K562 (cell line): Measurements from ENCODE around the gene ZBTB42. TPM values are rescaled to one million over a fixed set of nuclear protein-coding genes. Genes with fewer than 3 reads are reported as not detected.

Source experiments
- ATAC-seq: fragments of 200-7000 bp; cut with Tn5 transposase; 3 replicates; pipeline ENCODE4 v1.9.1; 2020; ENCODE audit warnings: moderate library complexity
- BruUV-seq: library from RNA; stranded (reverse); fragments of 400-500 nt; replicated peaks from 2 replicates; lab custom pipeline; 2021; lab: Mats Ljungman, UMichigan
- CTCF ChIA-PET: fragments of 300-600 bp; formaldehyde crosslinking; extraction: SDS; loops from one replicate; lab custom pipeline; 2021; ENCODE audit warnings: low intra/inter-chr PET ratio; lab: Yijun Ruan, JAX
- POLR2A ChIA-PET: fragments of 300-600, 350-650 bp; sonication (Branson Sonifier 250); formaldehyde crosslinking; extraction: SDS; loops from one replicate; lab custom pipeline; 2021; ENCODE audit warnings: antibody characterized with exemption, inconsistent platforms; lab: Yijun Ruan, JAX
- DNase-seq, 4 experiments: peaks; one replicate each; pipeline versions ENCODE4 v3.0.0 to v3.0.0-alpha.2; 2011 to 2018; ENCODE audit warnings: low spot score in 3 of 4, mixed read lengths in 3 of 4; ENCODE audit errors: extremely low read depth in 1 of 4
- FAIRE-seq: peaks from 2 replicates; lab custom pipeline; 2011; peaks lifted over from hg19 to GRCh38; lab: Jason Lieb, UNC
- H2AFZ ChIP-seq: 2 replicates; pipeline ENCODE4 v1.6.0; 2011; ENCODE audit warnings: low read depth, low read length, control low read depth, inconsistent platforms
- H3K27ac ChIP-seq: fragments of 200-600 bp; 3 replicates; pipeline ENCODE4 v1.8.0; 2011; ENCODE audit warnings: low read depth, mild to moderate bottlenecking, control low read depth, inconsistent platforms, low read length, moderate library complexity, mixed read lengths; ENCODE audit errors: extremely low read depth
- H3K27me3 ChIP-seq, 2 experiments: fragments of 300-600 bp in 1 of 2; 2 replicates in 1 of 2; 3 replicates in 1 of 2; pipeline versions ENCODE4 v1.6.0 to v1.8.0; 2011; ENCODE audit warnings: inconsistent platforms in 2 of 2, low read length in 2 of 2, mild to moderate bottlenecking in 1 of 2, mixed read lengths in 1 of 2, moderate library complexity in 1 of 2; ENCODE audit not compliant: control insufficient read depth in 2 of 2, insufficient read depth in 2 of 2
- H3K36me3 ChIP-seq: fragments of 300-600 bp; 3 replicates; pipeline ENCODE4 v1.8.0; 2011; ENCODE audit warnings: mild to moderate bottlenecking, low read length, inconsistent platforms; ENCODE audit not compliant: control insufficient read depth, insufficient read depth
- H3K4me1 ChIP-seq, 2 experiments: fragments of 200-600 bp in 1 of 2; replicated peaks in 1 of 2; 2 replicates in 1 of 2; 3 replicates in 1 of 2; pipeline versions ENCODE4 v1.5.1 to v1.8.0; 2011; ENCODE audit warnings: inconsistent platforms in 2 of 2, low read length in 2 of 2, mild to moderate bottlenecking in 1 of 2, mixed read lengths in 1 of 2, moderate library complexity in 1 of 2; ENCODE audit not compliant: control insufficient read depth in 2 of 2, insufficient read depth in 2 of 2
- H3K4me2 ChIP-seq: 2 replicates; pipeline ENCODE4 v1.6.1; 2011; ENCODE audit warnings: low read length, control low read depth, inconsistent platforms, mixed read lengths; ENCODE audit not compliant: insufficient read depth
- H3K4me3 ChIP-seq: fragments of 200-600 bp; sonication (generic), shearing (Covaris generic); 2 replicates; pipeline ENCODE4 v1.5.1; 2016; ENCODE audit warnings: control low read depth, inconsistent platforms
- H3K79me2 ChIP-seq: fragments of 200-600 bp; 3 replicates; pipeline ENCODE4 v1.8.0; 2011; ENCODE audit warnings: low read length, inconsistent platforms; ENCODE audit not compliant: control insufficient read depth, insufficient read depth
- H3K9ac ChIP-seq, 2 experiments: 2 replicates each; pipeline versions ENCODE4 v1.6.0 to v1.6.1; 2011; ENCODE audit warnings: low read depth in 2 of 2, low read length in 2 of 2, control low read depth in 1 of 2, inconsistent platforms in 1 of 2, mild to moderate bottlenecking in 1 of 2, mixed read lengths in 1 of 2; ENCODE audit not compliant: insufficient read depth in 1 of 2
- H3K9me1 ChIP-seq: one replicate; pipeline ENCODE4 v1.6.0; 2011; ENCODE audit warnings: inconsistent platforms, mild to moderate bottlenecking, low read length, moderate library complexity; ENCODE audit not compliant: control insufficient read depth, insufficient read depth
- H3K9me3 ChIP-seq: replicated peaks from 2 replicates; pipeline ENCODE4 v1.5.1; 2011; ENCODE audit warnings: low read depth, low read length, inconsistent platforms; ENCODE audit not compliant: control insufficient read depth, insufficient read depth
- H4K20me1 ChIP-seq: replicated peaks from 2 replicates; pipeline ENCODE4 v1.6.1; 2011; ENCODE audit warnings: low read length, inconsistent platforms, mixed read lengths; ENCODE audit not compliant: control insufficient read depth, insufficient read depth
- ARID1B ChIP-seq: fragments of 450-650 bp; IDR thresholded peaks from 2 replicates; pipeline ENCODE4 v1.6.1; 2016; ENCODE audit warnings: antibody characterized with exemption, mild to moderate bottlenecking, inconsistent platforms
- GTF2E2 ChIP-seq: fragments of 200-800 bp; sonication (Bioruptor generic); IDR thresholded peaks from 2 replicates; pipeline ENCODE4 v1.6.1; 2016; ENCODE audit warnings: missing genetic modification characterization, missing compliant biosample characterization
- HSF4 ChIP-seq: fragments of 250-450 bp; sonication (Bioruptor Pico); IDR thresholded peaks from 2 replicates; pipeline ENCODE4 v2.1.2; 2022; ENCODE audit warnings: mild to moderate bottlenecking, moderate library complexity, borderline replicate concordance
- IFI16 ChIP-seq: fragments of 250-450 bp; sonication (Bioruptor Pico); IDR thresholded peaks from 2 replicates; pipeline ENCODE4 v2.1.2; 2022; ENCODE audit warnings: mild to moderate bottlenecking, inconsistent platforms
- KHSRP ChIP-seq: fragments of 450-650 bp; IDR thresholded peaks from 2 replicates; pipeline ENCODE4 v1.6.1; 2017
- KLF13 ChIP-seq: fragments of 450-650 bp; IDR thresholded peaks from 2 replicates; pipeline ENCODE4 v1.6.1; 2016; ENCODE audit warnings: missing genetic modification characterization, low read depth, mild to moderate bottlenecking, missing compliant biosample characterization, moderate library complexity, borderline replicate concordance
- NBN ChIP-seq: fragments of 450-650 bp; IDR thresholded peaks from 2 replicates; pipeline ENCODE4 v1.6.1; 2016; ENCODE audit warnings: low read depth, mild to moderate bottlenecking
- NCOA4 ChIP-seq: fragments of 450-650 bp; IDR thresholded peaks from 2 replicates; pipeline ENCODE4 v1.6.1; 2018; ENCODE audit warnings: mild to moderate bottlenecking; ENCODE audit not compliant: partially characterized antibody
- NONO ChIP-seq, 2 experiments: fragments of 200-400 bp in 1 of 2; fragments of 450-650 bp in 1 of 2; formaldehyde crosslinking in 1 of 2; IDR thresholded peaks; 2 replicates each; pipeline ENCODE4 v1.6.1; 2017; ENCODE audit warnings: low read depth in 2 of 2, mild to moderate bottlenecking in 2 of 2, moderate library complexity in 2 of 2, low read length in 1 of 2
- PCBP2 ChIP-seq: fragments of 200-400 bp; formaldehyde crosslinking; IDR thresholded peaks from 2 replicates; pipeline ENCODE4 v1.6.1; 2018; ENCODE audit warnings: low read length, low read depth, mild to moderate bottlenecking, moderate library complexity; ENCODE audit not compliant: poor library complexity, severe bottlenecking
- SMAD3 ChIP-seq: fragments of 450-650 bp; formaldehyde crosslinking; conservative IDR thresholded peaks from 2 replicates; pipeline ENCODE4 v1.4.0; 2020; ENCODE audit warnings: mild to moderate bottlenecking
- ZFP36 ChIP-seq: fragments of 150-350 bp; IDR thresholded peaks from 2 replicates; pipeline ENCODE4 v1.6.1; 2018; ENCODE audit warnings: low read length, low read depth; ENCODE audit not compliant: partially characterized antibody
- ZFPM2 ChIP-seq: fragments of 250-450 bp; sonication (Bioruptor Pico); IDR thresholded peaks from 2 replicates; pipeline ENCODE4 v1.5.1; 2022; ENCODE audit warnings: mild to moderate bottlenecking
- ZKSCAN1 ChIP-seq: fragments of 150-350 bp; IDR thresholded peaks from 2 replicates; pipeline ENCODE4 v1.6.1; 2016; ENCODE audit warnings: low read depth, low read length
- ZNF354B ChIP-seq: fragments of 250-450 bp; sonication (Bioruptor Pico); IDR thresholded peaks from 2 replicates; pipeline ENCODE4 v1.4.0; 2020
- ZNF707 ChIP-seq: fragments of 250-450 bp; sonication (Bioruptor Pico); conservative IDR thresholded peaks from 2 replicates; pipeline ENCODE4 v1.8.0; 2022; ENCODE audit warnings: inconsistent platforms, mild to moderate bottlenecking, moderate library complexity
- WGBS: fragments of 100-300 bp; shearing (Covaris generic); methylation state at CpG from one replicate; pipeline ENCODE4 v1.1.6; 2016; ENCODE audit warnings: low coverage, mixed read lengths; ENCODE audit not compliant: insufficient coverage; ENCODE audit errors: missing lambda C conversion rate; 5-methylcytosine and 5-hydroxymethylcytosine counted together
- in situ Hi-C: fragments of 300-500 bp; cut with MboI; formaldehyde crosslinking; loops from 4 replicates; pipeline ENCODE4 v1.15.0; 2018; ENCODE audit warnings: inconsistent platforms, mixed read lengths
- intact Hi-C: fragments of 100-400 bp; cut with micrococcal nuclease; formaldehyde crosslinking; loops from 2 replicates; pipeline ENCODE4 v1.14.2; 2022
- polyA plus RNA-seq, 8 experiments: library from polyadenylated mRNA; depleted of rRNA in 4 of 8; stranded (reverse) in 5 of 8; unstranded in 3 of 8; fragments of >200 nt; fragmentation: Nextera tagmentation in 2 of 8; fragmentation: Illumina TruSeq in 1 of 8; extraction: Ambion mirVana in 2 of 8; extraction: Trizol in 1 of 8; gene quantifications; 2 replicates each; pipeline versions ENCODE4 v1.2.1 to v1.2.3, GENCODE V29; 2011 to 2014; ENCODE audit warnings: inconsistent platforms in 1 of 8, missing spikeins in 1 of 8
- total RNA-seq, 7 experiments: library from RNA; depleted of rRNA in 6 of 7; stranded (reverse); fragments of >200 nt in 6 of 7; fragmentation: Illumina TruSeq in 2 of 7; extraction: Trizol in 2 of 7; gene quantifications; 2 replicates each; pipeline versions ENCODE4 v1.2.1 to v1.2.3, GENCODE V29; 2011 to 2021; ENCODE audit warnings: low replicate concordance in 1 of 7
- TF ChIP-seq, protein P1 (sequence below), 2 experiments: fragments of 450-650 bp in 1 of 2; sonication (generic) in 1 of 2; formaldehyde crosslinking; conservative IDR thresholded peaks; 2 replicates each; pipeline versions ENCODE4 v1.4.0 to v1.8.1; 2020 to 2022; ENCODE audit warnings: mild to moderate bottlenecking in 1 of 2, missing genetic modification reagents in 1 of 2
- TF ChIP-seq, protein P2 (sequence below): fragments of 250-450 bp; sonication (Bioruptor Pico); IDR thresholded peaks from 2 replicates; pipeline ENCODE4 v1.4.0; 2020
- TF ChIP-seq, protein P3 (sequence below): fragments of 250-450 bp; sonication (Bioruptor Pico); IDR thresholded peaks from 2 replicates; pipeline ENCODE4 v1.8.0; 2021; ENCODE audit warnings: mild to moderate bottlenecking, moderate library complexity

ZBTB42 gene
- total and polyA plus RNA-seq, 9 of the 15 experiments (the other 6 are each of a cell fraction or from before 2014, with no cell fraction given): 0.03 to 8.5 (median 2.4) TPM

DNA sequence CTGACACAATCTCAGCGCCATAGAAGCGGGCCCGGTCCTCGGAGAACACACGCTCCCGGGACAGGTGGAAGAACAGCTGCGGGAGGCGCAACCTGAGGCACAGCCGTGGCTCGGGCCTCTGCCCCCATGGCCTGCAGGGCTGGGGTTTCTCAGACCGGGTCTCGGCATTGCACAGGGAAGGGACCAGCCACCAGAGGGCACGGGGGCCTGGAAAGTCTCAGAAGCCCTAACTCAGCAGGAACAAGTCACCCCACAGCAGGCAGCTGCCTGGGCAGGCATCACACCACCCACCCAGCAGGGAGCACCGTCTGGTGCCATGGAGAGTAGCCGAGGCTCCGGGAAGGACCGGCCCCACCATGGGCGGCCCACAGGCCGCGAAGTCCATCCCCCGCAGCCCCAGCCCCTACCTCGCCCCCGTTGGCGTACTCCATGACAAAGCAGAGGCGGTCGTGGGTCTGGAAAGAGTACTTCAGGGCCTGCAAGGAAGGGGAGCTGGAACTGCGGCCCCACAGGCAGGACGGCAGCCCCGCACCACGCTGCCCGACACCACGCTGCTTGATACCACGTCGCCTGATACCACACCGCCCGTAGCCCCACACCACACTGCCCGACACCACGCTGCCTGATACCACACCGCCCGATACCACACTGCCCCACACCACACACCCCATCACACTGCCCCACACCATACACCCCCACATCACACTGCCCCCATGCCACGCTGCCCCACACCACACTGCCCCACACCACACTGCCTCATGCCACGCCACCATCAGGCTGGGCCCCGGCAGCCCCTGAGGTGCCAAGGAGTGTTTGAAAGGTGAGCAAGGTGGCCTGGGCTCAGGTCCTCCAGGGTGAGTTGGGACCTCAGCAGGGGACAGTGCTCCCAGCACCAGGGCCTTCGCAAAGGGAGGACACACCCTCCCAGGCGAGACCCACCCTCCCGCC, 27.1 kb upstream of the ZBTB42 start:
- Histone ChIP-seq H3K27ac (no peak overlapping the region), H3K79me2 (no peaks in the 10 kb centered on the region), H3K4me3 (no peak overlapping the region), H3K9ac (no peak overlapping the region), H3K27me3 (no peaks in the 10 kb centered on the region), H3K4me1 (peaks cover 4 to 57% of the 10 kb centered on the region in 2 experiments; a peak in 4 of 5 replicates), H3K4me2 (no peak overlapping the region), H3K9me1 (no peaks in the 10 kb centered on the region), H3K36me3 (peaks cover 72% of the 10 kb centered on the region; the same call in 1 of the 3 replicates), H3K9me3 (peaks cover 6% of the 10 kb centered on the region; the same call in 1 of the 2 replicates), H2AFZ (no peak overlapping the region), H4K20me1 (no peaks in the 10 kb centered on the region)
- in situ Hi-C loops: no loop called here
- intact Hi-C loops: no loop called here
- 97% methylated on average over 19 of the region's 46 CpGs for WGBS
- ChIA-PET CTCF (interaction anchor here (0.6 kb wide), 1 partner anchor 21 kb away, joined by 3 read pairs; no protein-coding TSS in a partner anchor), POLR2A (no interaction called here)
- ATAC-seq (no peak), FAIRE-seq (no peak), DNase-seq (no peak)
- BruUV-seq: no TSS peak
- TF ChIP-seq IFI16 (CRISPR knock-in tag) (no peak), PCBP2 (no peak), ZFP36 (no peak), ZKSCAN1 (no peak), ARID1B (no peak), NONO (IDR thresholded peaks at IDR 0.05; ENCODE audit: low read depth in 2 of 2, low read length in 1 of 2) (no peak), HSF4 (CRISPR knock-in tag) (no peak), NBN (no peak), ZFPM2 (no peak), ZNF354B (CRISPR knock-in tag) (no peak), GTF2E2 (tag) (no peak), ZNF707 (CRISPR knock-in tag) (no peak), SMAD3 (no peak), NCOA4 (no peak), KLF13 (tag) (no peak), KHSRP (no peak)
- TF ChIP-seq, protein P1, sequence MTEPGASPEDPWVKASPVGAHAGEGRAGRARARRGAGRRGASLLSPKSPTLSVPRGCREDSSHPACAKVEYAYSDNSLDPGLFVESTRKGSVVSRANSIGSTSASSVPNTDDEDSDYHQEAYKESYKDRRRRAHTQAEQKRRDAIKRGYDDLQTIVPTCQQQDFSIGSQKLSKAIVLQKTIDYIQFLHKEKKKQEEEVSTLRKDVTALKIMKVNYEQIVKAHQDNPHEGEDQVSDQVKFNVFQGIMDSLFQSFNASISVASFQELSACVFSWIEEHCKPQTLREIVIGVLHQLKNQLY (CRISPR knock-in tag; conservative IDR thresholded peaks at IDR 0.05): no peak
- TF ChIP-seq, protein P2, sequence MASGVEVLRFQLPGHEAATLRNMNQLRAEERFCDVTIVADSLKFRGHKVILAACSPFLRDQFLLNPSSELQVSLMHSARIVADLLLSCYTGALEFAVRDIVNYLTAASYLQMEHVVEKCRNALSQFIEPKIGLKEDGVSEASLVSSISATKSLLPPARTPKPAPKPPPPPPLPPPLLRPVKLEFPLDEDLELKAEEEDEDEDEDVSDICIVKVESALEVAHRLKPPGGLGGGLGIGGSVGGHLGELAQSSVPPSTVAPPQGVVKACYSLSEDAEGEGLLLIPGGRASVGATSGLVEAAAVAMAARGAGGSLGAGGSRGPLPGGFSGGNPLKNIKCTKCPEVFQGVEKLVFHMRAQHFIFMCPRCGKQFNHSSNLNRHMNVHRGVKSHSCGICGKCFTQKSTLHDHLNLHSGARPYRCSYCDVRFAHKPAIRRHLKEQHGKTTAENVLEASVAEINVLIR (CRISPR knock-in tag): no peak
- TF ChIP-seq, protein P3, sequence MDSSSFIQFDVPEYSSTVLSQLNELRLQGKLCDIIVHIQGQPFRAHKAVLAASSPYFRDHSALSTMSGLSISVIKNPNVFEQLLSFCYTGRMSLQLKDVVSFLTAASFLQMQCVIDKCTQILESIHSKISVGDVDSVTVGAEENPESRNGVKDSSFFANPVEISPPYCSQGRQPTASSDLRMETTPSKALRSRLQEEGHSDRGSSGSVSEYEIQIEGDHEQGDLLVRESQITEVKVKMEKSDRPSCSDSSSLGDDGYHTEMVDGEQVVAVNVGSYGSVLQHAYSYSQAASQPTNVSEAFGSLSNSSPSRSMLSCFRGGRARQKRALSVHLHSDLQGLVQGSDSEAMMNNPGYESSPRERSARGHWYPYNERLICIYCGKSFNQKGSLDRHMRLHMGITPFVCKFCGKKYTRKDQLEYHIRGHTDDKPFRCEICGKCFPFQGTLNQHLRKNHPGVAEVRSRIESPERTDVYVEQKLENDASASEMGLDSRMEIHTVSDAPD (CRISPR knock-in tag): no peak
